GM21360 (cell line): Measurements from ENCODE around the gene MEP1A.

ENCODE experiments used
- ATAC-seq: cut with Tn5 transposase; IDR thresholded peaks from one replicate; pipeline ENCODE4 v1.9.1; 2021; ENCODE audit warnings: mild to moderate bottlenecking, moderate library complexity; ENCODE audit not compliant: unreplicated experiment

Gene MEP1A

GRCh38 chr6:46776070-46776712 lies 17.0 kb upstream of the MEP1A start:
- ATAC-seq, result no peak

- ATAC-seq, result no peak
These were observed 15.5 kb upstream of the MEP1A start for GRCh38 chr6:46777476-46778346.

- no peak for ATAC-seq
These were observed 11.5 kb upstream of the MEP1A start for GRCh38 chr6:46781478-46782378.

- ATAC-seq, result no peak
These were observed 8.7 kb upstream of the MEP1A start for GRCh38 chr6:46784535-46784934.

- ATAC-seq, result no peak
These were observed 5.2 kb upstream of the MEP1A start for GRCh38 chr6:46787871-46788540.

GRCh38 chr6:46788791-46789190 lies 4.4 kb upstream of the MEP1A start:
- no peak for ATAC-seq

- no peak for ATAC-seq
These were observed 3.5 kb upstream of the MEP1A start for GRCh38 chr6:46789434-46790354.

- ATAC-seq, result no peak
These were observed 2.8 kb upstream of the MEP1A start for GRCh38 chr6:46790355-46790874.

GRCh38 chr6:46792635-46793034 lies 554 bp upstream of the MEP1A start:
- ATAC-seq, result no peak

- ATAC-seq, result no peak
These were observed 879 bp downstream of the MEP1A start for GRCh38 chr6:46794068-46794467.

GRCh38 chr6:46795816-46796215 lies 2.6 kb downstream of the MEP1A start:
- no peak for ATAC-seq

GRCh38 chr6:46796848-46797580 lies 3.8 kb downstream of the MEP1A start:
- no peak for ATAC-seq

GRCh38 chr6:46799657-46800056 lies 6.5 kb downstream of the MEP1A start:
- no peak for ATAC-seq

GRCh38 chr6:46808806-46809205 lies 15.6 kb downstream of the MEP1A start:
- ATAC-seq, result no peak

- ATAC-seq, result no peak
These were observed 21.9 kb downstream of the MEP1A start for GRCh38 chr6:46815130-46815529.

GRCh38 chr6:46816626-46817025 lies 23.4 kb downstream of the MEP1A start:
- ATAC-seq, result no peak

GRCh38 chr6:46819561-46819960 lies 26.4 kb downstream of the MEP1A start:
- no peak for ATAC-seq

GRCh38 chr6:46821458-46821881 lies 28.3 kb downstream of the MEP1A start:
- ATAC-seq, result no peak

- ATAC-seq, result no peak
These were observed 35.8 kb downstream of the MEP1A start for GRCh38 chr6:46828939-46829338.
